ENCODE data around the gene ZNF462.

- TF ChIP-seq, protein P1, sequence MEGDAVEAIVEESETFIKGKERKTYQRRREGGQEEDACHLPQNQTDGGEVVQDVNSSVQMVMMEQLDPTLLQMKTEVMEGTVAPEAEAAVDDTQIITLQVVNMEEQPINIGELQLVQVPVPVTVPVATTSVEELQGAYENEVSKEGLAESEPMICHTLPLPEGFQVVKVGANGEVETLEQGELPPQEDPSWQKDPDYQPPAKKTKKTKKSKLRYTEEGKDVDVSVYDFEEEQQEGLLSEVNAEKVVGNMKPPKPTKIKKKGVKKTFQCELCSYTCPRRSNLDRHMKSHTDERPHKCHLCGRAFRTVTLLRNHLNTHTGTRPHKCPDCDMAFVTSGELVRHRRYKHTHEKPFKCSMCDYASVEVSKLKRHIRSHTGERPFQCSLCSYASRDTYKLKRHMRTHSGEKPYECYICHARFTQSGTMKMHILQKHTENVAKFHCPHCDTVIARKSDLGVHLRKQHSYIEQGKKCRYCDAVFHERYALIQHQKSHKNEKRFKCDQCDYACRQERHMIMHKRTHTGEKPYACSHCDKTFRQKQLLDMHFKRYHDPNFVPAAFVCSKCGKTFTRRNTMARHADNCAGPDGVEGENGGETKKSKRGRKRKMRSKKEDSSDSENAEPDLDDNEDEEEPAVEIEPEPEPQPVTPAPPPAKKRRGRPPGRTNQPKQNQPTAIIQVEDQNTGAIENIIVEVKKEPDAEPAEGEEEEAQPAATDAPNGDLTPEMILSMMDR (IDR thresholded peaks at IDR 0.05), result no peak
- TF ChIP-seq POLR2A (IDR thresholded peaks at IDR 0.05) (no peak), POLR2AphosphoS5 (IDR thresholded peaks at IDR 0.05) (no peak)
Observed at GRCh38 chr9:107018861-107019545, 156.0 kb downstream of the ZNF462 start.
